NCI-H748 treated with DMSO at 0.1 percent for 48 hours (cell line): ENCODE measurements around the gene ZIC1.
A peak's percentile ranks its signal among the peaks of the same experiment; 100 is the strongest.

ENCODE experiments used
- DNase-seq: peaks from one replicate; lab custom pipeline; 2025; lab: John Stamatoyannopoulos, UW

The ZIC1 gene

DNA sequence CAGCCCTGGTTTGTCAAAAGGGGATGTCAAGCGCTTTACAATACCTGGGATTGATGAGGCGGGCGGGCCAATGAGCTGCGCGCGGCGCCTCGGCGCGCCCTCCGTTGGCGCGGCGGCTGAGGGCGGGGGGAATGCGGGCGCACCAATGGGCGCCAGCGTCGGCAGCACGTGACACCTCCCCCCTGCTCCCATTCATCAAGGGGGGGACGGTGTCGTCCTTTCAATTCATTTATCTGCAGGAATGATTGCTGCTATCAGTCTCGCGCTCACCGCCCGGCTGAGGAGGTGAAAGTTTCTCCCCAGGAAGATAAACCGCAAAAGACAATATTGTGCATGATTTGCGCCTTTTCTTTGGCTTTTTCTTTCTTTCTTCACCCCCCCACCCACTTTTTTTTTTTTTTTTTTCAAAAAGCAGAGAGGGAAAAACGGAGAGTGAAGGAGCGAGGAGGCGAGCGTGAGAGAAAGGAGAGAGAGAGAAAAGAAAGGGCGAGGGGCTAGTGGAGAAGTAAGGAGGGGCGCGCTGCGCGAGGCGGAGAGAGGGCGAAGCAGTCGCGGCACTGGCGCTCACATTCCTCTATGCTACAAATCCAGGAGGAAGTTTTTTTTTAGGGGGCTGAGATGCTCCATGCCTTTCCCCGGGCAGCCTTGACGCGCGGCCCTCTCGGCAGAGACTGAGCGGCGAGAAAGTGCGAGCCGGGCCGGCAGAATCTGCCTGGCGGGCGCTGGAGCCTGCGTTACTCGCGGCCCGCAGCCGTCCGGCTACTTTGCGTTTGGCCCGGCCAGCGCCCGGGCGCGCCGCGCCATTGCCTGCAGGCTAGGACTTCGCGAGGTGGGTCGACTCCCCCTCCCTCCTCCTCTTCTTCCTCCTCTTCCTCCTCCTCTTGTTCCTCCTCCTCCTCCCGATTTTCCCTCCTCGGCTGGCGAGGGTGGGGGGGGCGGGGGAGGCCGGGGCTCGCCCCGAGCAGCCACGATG, at the start of gene ZIC1:
TSS of gene ZIC1 (plus strand) at position 223 of the 973 bp plus-strand sequence. CDS start at position 971, 748 bp downstream.
- DNase-seq: no peak

DNA sequence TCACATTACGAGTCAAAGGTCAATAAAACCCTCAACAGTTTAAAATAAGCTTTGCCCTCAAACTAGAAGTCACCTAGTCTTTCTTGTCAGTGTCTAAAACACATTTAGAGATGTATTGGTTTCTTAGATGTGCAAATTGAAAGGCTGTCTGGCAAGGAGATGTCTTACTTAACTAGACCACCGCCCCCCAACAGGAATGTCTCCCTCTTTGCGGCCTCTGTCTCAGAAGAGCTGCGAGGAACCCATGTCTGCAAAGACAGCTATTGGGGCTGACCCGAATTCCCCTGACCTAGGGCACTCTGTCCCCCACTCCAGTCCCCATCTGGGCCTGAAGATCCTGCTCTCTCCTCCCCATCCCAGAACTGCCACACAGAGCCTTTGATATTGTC, 49.1 kb upstream of the ZIC1 start:
- no peak for DNase-seq

DNA sequence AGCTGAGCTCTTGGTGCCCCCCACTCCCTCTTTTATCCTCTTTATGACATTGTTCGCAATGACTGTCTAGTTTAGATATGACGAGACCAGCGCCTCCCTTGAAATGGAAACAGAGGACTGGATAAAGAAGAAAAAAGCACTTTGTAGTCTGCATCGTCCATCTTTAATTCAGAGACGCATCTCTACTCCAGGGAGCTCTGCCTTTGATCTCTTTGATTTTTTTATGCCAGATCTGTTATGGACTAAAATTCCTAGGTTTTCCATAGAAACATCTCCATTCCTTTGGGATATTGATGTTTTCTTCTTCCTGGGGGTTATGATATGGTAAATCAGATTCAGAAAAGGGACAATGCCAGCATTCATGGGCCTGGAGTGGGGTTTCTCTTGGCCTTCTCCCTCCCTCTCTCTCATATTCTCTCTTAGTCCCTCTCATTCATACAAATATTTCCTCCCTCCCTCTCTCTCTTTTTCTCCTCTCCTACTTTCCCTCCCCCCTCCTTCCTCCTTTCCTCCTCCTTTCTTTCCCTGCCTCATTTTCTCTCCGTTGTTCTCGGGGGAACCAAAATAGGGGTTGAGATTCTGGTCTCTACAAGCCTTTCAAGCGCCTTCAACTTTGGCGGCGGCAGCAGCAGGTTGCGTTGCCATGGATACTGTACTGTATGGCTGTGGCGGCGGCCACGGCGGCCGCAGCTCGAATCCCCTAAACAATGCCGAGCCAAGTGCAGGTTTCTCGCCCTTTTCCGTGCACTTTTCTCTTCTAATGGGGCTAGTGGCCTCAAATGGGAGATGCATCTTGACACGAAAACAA, 48.3 kb upstream of the ZIC1 start:
- peak; percentile 41 for DNase-seq

GRCh38 chr3:147361454-147362420, 47.4 kb upstream of the ZIC1 start:
- peak; percentile 52 for DNase-seq

- no peak for DNase-seq
Observed at GRCh38 chr3:147364771-147365170, 44.4 kb upstream of the ZIC1 start.

DNA sequence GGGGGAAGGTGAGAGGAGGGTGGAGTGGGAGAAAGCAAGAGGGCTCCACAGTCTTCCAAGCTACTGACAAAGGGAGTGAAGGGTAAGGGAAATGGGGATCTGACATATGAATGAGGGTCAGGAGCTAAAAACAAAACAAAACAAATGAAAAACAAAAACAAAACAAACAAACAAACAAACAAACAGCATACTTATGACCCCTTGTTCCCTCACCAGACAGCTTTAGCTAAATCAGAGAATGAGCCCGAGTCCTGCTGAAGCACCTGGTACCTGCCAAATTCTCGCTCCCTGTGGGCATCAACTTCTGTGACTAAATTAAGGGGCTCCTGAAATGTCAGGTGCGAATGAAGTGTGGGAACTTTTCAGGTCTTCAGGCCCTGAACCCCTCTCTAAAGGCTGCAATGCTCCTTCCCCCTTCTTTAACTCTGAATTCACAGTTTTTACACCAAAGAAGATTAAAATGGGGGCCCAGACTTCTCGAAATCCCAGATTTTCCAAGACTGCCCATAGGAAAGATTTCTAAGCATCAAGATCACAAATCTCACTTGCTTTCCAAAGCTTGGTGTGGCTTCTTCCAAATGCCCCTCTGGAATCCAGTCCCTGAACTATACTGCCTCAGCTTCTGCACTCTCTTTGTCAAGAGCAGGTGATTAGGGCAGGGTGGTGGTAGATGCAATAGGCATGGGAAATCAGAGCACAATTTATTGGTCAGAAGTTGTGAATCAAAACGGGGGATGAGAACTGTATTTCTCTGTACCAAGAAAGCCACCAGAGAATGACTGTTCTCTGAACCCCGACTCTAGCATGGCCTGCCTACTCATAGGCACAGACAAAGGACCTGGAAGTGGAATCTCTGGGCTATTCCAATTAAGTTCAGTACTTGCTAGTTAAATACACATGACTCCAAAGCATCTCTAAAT, 43.7 kb upstream of the ZIC1 start:
- no peak for DNase-seq

GRCh38 chr3:147367676-147368075, 41.5 kb upstream of the ZIC1 start:
- DNase-seq: no peak

- no peak for DNase-seq
Observed at GRCh38 chr3:147368151-147368550, 41.0 kb upstream of the ZIC1 start.

DNA sequence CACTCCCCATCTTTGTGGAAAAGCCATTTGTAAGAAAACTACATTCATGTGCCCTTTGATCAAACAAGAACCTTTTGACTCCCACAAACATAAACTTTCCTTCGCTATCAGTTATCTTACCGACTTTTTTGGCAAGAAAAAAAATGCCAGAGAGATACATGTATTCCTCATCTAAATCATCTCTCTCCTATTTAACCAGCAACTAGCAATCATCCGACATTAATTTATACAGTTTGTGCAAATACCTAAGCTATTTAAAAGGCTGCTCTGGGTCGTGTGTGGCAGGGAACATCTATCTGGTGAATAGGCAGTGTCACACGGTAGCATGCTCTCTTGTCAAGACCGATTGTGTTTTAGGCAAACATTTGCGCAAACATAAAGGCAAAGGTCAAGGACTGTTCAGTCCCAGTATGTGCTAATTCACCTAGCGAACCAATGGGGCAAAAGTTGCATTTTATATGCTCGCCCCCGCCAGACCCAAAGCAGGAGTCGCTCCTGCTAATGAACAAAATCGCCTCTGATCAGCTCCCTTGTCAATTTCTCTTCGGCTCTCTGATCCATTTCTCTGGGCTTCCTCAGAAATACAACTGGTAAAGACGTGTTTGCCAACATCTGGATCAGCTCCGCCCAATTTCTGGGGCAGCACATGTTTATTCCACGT, 40.5 kb upstream of the ZIC1 start:
- DNase-seq: no peak

DNA sequence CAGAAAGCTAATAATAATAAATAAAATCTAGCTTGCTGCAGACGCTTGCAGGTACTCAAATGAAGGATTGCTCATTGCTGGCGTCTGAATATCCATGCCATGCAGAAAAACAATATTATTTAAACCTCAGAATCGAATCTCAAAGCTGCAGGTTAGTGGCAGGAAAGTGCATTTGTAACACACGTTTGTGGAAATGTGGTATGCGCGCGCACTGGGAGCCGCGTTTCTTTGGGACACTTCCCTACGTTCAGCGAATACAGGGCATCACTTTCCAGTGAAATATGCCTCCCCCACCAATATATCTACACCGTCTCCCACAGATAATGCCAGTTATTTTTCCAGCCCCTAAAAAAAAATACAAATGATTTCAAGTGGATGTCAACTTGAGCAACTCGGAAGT, 39.9 kb upstream of the ZIC1 start:
- no peak for DNase-seq

DNA sequence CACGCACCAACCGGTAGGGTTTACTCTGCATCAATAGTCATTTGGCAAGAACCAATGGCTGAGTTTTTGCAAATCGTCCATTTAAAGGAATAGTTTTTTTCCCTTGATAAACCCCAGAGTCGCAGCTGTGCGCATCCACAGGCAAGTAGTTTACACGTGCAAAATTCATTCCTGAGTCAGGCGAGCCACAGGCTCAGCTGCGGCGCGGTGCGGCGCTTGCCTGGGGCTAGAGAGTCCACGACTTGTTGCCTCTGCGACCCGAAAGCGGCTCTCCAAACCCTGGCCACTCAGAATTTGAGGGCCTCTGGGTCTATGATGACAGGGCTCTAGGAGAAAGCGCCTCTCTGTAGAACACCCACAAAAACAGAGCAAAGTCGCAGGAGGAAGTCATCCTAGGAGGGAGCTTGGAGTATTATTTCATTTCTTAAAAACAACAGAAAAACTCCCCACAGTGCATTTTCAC, 39.5 kb upstream of the ZIC1 start:
- DNase-seq: no peak

DNA sequence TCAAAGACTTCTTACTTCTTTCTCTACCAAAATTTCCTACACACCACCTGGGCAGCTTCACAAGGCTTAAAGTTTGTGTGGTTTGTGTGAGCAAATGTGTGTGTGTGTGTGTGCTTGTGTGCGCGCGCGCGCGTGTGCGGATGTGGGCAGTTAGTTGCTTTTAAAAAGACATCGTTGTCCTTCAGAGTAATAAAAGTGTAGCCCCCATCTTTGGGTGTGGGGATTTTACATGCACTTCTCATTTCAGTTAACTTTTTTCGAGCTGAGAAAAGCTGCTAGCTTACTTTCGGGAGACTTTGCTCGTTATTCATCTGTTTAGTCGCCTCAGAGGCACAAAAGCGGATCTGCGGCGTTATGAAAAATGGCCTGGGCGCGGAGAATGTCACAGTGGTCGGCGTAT, 38.8 kb upstream of the ZIC1 start:
- DNase-seq: no peak

DNA sequence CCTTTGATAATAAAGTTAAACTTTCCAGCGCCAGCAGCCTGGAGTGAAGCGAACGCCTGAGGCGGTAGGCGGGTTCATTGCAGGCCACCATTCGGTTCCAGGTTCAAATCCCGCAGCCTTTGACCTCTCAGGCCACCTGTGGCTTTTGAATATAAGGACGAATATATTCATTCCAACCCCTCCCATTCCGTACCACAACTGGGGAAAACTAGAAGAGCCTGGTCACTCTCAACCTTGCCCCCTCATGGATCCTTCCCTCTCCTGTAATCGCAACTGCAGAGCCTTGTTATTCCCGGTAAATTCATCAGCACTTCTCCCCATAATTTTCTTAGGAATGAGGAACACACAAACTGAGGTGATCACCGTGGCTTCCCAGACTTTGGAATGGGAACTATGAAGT, 38.0 kb upstream of the ZIC1 start:
- DNase-seq: no peak

DNA sequence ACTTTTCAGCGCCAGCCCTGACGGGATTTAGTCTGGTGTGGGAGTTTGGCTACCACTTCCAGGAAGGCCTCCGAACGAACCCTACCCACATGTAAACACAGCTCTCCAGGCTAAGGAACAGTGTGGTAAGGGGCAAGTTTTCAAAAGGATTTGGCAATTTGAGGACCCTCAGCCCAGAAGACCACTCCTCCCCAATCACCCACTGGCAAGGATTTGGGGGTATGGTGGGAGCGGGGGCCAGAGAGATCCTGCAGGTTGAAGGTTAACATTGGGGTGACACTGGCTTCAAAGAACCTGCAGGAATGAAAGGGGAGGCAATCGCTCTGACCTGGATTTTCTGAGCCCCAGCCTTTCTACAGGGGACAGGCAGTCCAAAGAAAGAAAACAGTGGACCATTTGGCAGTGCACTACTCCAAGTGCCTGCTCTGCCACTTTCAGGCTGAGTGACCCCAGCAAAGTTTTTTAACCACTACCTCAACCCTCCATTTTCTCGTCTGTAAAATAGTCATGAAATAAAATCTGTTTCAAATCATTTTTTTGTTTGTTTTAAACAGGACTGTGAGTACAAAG, 37.3 kb upstream of the ZIC1 start:
- DNase-seq: no peak

DNA sequence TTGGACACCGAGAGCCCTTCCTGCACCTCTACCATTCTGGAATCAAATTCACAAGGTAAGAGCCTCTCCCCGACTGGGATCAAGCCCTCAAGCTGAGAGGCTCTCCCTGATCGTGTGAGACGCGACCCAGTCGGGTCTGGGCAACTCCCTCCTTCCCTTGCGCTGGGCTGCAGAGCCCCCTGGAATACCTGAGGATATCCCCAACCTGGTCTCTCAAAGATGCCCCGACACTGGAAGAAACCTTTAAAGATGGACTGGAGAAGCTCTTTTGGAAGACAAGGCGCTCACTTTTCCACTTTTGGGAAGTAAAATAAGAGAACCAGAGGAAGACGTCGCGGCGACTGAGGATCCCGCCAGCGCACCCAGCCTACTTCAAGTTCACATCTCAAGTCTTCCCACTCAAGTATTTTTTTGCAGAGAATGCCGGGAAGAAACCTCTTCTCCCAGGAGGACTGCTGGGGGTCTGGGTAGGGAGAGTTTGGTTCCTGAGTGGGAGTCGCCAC, 36.6 kb upstream of the ZIC1 start:
- no peak for DNase-seq

DNA sequence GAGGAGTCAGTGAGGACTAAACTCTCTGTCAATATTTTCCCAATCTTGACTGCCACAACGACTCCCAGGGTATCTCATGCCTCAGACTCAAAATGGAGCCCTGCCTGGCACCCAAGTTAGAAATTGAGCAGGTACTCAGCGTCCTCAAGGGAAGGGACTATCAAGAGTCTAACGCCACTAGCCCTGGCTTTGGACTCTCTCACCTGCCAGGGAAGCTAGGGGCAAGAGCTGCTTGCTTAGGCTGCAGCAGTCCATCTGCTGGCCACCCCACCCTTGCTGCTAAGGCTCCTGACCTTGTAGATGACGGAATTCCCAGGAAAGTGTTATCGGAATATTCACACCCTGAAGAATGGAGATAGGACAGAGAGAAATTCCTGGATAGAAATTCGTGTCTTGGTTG, 35.9 kb upstream of the ZIC1 start:
- no peak for DNase-seq

DNA sequence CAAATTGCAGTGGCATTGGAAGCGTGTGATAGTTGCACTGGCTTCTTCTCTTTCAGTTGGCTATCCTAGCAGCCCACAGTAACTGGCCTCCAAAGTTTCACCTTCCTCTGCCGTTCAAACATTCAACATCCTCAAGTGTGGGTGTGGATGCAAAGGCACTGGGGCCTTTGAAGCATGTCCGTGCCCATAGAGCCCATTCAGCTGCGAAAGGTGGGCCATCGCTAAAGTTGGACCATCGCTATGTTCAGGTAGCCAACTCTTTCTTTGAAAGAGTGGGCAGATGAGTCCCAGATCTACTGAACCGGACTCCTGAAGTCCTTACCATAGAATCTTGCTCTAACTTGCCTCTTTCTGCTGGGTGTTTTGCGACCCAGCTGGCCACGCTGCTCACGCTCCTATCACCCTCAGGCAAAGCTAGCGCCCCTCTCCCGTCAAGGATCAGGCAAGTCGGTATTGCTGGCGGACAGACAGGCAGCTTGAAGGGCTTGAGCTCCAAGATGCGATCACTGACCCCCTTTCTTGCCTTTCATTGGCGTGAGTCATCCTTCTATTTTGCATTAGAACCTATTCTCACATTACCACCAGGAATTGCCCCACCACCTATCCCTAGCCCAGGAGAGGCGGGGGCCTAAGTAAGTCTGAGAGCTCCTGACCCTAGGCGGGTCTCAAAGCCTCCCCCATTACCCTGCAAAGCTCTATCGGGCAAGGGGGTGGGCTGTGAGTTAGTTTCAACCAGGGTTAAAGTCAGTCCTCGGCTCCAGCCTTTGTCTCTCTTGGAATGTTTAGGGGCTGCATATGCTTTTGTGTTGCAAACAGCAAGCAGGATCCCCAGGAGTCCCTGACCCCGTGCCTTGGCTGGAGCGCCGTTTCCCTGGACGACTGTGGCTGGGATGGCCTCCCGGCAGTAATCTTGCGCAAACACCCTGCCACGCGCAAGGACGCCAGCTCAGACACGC, 31.5 kb upstream of the ZIC1 start:
- DNase-seq: no peak

- DNase-seq: no peak
Observed at GRCh38 chr3:147379651-147380050, 29.5 kb upstream of the ZIC1 start.
